B cell (primary cell): ENCODE results near the gene EXOC4.

Experiments used
- EZH2 ChIP-seq: IDR thresholded peaks from 2 replicates; pipeline ENCODE4 v1.6.1; 2012; ENCODE audit warnings: borderline replicate concordance, low read depth, mild to moderate bottlenecking, moderate library complexity, low read length; ENCODE audit not compliant: insufficient read depth, poor library complexity, severe bottlenecking
- TF ChIP-seq, protein P1 (sequence below): fragments of 200-600 bp; IDR thresholded peaks from one replicate; pipeline ENCODE4 v1.8.0; 2022; ENCODE audit warnings: antibody characterized with exemption, mild to moderate bottlenecking

DNA sequence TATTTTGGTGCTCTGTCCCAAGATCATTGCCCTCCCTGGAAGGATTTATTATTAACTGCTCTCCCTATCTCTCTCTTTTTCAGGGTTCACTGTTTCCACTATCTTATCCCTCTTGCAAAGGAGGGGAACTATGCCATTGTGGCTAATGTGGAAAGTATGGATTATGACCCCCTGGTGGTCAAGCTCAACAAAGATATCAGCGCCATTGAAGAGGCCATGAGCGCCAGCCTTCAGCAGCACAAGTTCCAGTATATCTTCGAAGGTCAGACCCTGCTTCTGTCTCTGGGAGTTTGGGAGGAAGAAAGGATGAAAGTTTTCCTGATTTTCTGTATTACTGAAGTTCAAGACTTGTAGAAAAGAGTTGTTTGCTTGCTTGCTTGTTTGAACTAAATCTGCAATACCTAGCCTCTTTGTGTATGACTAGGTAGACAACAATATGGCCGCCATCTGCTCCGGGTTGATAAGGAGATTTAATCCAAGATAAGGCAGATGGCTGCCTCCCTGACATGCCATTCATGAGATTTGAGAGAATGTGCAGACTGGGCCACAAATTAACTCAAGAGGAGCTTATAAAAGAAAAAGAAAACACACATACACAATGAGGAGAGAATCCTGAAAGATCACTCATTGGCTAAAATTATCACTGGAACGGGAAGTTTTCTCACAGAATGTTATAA, 752.1 kb downstream of the EXOC4 start:
- TF ChIP-seq, protein P1, sequence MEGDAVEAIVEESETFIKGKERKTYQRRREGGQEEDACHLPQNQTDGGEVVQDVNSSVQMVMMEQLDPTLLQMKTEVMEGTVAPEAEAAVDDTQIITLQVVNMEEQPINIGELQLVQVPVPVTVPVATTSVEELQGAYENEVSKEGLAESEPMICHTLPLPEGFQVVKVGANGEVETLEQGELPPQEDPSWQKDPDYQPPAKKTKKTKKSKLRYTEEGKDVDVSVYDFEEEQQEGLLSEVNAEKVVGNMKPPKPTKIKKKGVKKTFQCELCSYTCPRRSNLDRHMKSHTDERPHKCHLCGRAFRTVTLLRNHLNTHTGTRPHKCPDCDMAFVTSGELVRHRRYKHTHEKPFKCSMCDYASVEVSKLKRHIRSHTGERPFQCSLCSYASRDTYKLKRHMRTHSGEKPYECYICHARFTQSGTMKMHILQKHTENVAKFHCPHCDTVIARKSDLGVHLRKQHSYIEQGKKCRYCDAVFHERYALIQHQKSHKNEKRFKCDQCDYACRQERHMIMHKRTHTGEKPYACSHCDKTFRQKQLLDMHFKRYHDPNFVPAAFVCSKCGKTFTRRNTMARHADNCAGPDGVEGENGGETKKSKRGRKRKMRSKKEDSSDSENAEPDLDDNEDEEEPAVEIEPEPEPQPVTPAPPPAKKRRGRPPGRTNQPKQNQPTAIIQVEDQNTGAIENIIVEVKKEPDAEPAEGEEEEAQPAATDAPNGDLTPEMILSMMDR, result no peak
- TF ChIP-seq EZH2, result no peak
